H9 (cell line): ENCODE measurements around the gene SCP2. TPM values are rescaled to one million over a fixed set of nuclear protein-coding genes. Genes with fewer than 3 reads are reported as not detected.
A peak's percentile ranks its signal among the peaks of the same experiment; 100 is the strongest.

ENCODE experiments used
- DNase-seq: peaks from one replicate; pipeline ENCODE4 v3.0.0-alpha.2; 2017
- H2AFZ ChIP-seq: one replicate; pipeline ENCODE4 v1.6.1; 2013; ENCODE audit warnings: mild to moderate bottlenecking, low read length, control low read depth, moderate library complexity
- H2AK5ac ChIP-seq: 2 replicates; pipeline ENCODE4 v1.6.1; 2013; ENCODE audit warnings: low read length, control low read depth, mixed read lengths; ENCODE audit not compliant: insufficient read length
- H2BK120ac ChIP-seq: one replicate; pipeline ENCODE4 v1.6.1; 2013; ENCODE audit warnings: low read depth, mild to moderate bottlenecking, low read length, control low read depth, inconsistent platforms; ENCODE audit not compliant: poor library complexity, severe bottlenecking
- H2BK12ac ChIP-seq: 2 replicates; pipeline ENCODE4 v1.6.1; 2013; ENCODE audit warnings: low read length, control low read depth, mixed read lengths, low read depth; ENCODE audit not compliant: insufficient read length
- H2BK15ac ChIP-seq: 2 replicates; pipeline ENCODE4 v1.6.1; 2013; ENCODE audit warnings: low read depth, low read length, control low read depth
- H2BK20ac ChIP-seq: one replicate; pipeline ENCODE4 v1.6.1; 2013; ENCODE audit warnings: low read depth, mild to moderate bottlenecking, low read length, control low read depth, inconsistent platforms; ENCODE audit not compliant: poor library complexity, severe bottlenecking
- H2BK5ac ChIP-seq: 2 replicates; pipeline ENCODE4 v1.6.1; 2013; ENCODE audit warnings: low read length, control low read depth, mixed read lengths; ENCODE audit not compliant: insufficient read length
- H3K14ac ChIP-seq: 2 replicates; pipeline ENCODE4 v1.6.1; 2013; ENCODE audit warnings: low read length, control low read depth; ENCODE audit not compliant: insufficient read depth
- H3K18ac ChIP-seq: 2 replicates; pipeline ENCODE4 v1.6.1; 2013; ENCODE audit warnings: low read depth, mild to moderate bottlenecking, mixed read lengths, low read length, control low read depth; ENCODE audit not compliant: insufficient read length
- H3K23ac ChIP-seq: 2 replicates; pipeline ENCODE4 v1.6.1; 2013; ENCODE audit warnings: low read length, control low read depth, mixed read lengths, low read depth; ENCODE audit not compliant: insufficient read length
- H3K23me2 ChIP-seq: 2 replicates; pipeline ENCODE4 v1.6.1; 2013; ENCODE audit warnings: low read depth, mild to moderate bottlenecking, mixed read lengths, low read length, control low read depth; ENCODE audit not compliant: insufficient read length, poor library complexity, severe bottlenecking
- H3K27ac ChIP-seq: 2 replicates; pipeline ENCODE4 v1.5.1; 2013; ENCODE audit warnings: low read length, control low read depth, mixed read lengths, low read depth; ENCODE audit not compliant: insufficient read length
- H3K27me3 ChIP-seq: 2 replicates; pipeline ENCODE4 v1.6.1; 2013; ENCODE audit warnings: low read length, control low read depth, inconsistent platforms; ENCODE audit not compliant: insufficient read depth
- H3K4ac ChIP-seq: 2 replicates; pipeline ENCODE4 v1.6.1; 2013; ENCODE audit warnings: low read depth, mild to moderate bottlenecking, control low read depth, inconsistent platforms, low read length, moderate library complexity
- H3K4me1 ChIP-seq: 2 replicates; pipeline ENCODE4 v1.6.1; 2013; ENCODE audit warnings: low read length, control low read depth, inconsistent platforms; ENCODE audit not compliant: insufficient read depth
- H3K4me2 ChIP-seq: 2 replicates; pipeline ENCODE4 v1.6.1; 2013; ENCODE audit warnings: low read length, control low read depth, mixed read lengths; ENCODE audit not compliant: insufficient read length, insufficient read depth
- H3K56ac ChIP-seq: 2 replicates; pipeline ENCODE4 v1.6.1; 2013; ENCODE audit warnings: low read depth, mild to moderate bottlenecking, mixed read lengths, low read length, control low read depth; ENCODE audit not compliant: insufficient read length
- H3K79me1 ChIP-seq: 2 replicates; pipeline ENCODE4 v1.6.1; 2013; ENCODE audit warnings: low read depth, mild to moderate bottlenecking, moderate library complexity, low read length, control low read depth, inconsistent platforms; ENCODE audit not compliant: insufficient read depth, poor library complexity, severe bottlenecking
- H3K79me2 ChIP-seq: 2 replicates; pipeline ENCODE4 v1.6.1; 2013; ENCODE audit warnings: low read length, control low read depth, inconsistent platforms; ENCODE audit not compliant: insufficient read depth
- H3K9ac ChIP-seq: 2 replicates; pipeline ENCODE4 v1.6.1; 2013; ENCODE audit warnings: low read length, control low read depth, mixed read lengths; ENCODE audit not compliant: insufficient read length; ENCODE audit errors: extremely low read depth
- H3K9me3 ChIP-seq: one replicate; pipeline ENCODE4 v1.6.1; 2013; ENCODE audit warnings: low read depth, low read length, inconsistent platforms; ENCODE audit not compliant: control insufficient read depth
- H3T11ph ChIP-seq: one replicate; pipeline ENCODE4 v1.6.1; 2013; ENCODE audit warnings: mild to moderate bottlenecking, low read length, control low read depth, inconsistent platforms
- H4K20me1 ChIP-seq: one replicate; pipeline ENCODE4 v1.6.1; 2013; ENCODE audit not compliant: control insufficient read depth, insufficient read length, insufficient read depth
- H4K5ac ChIP-seq: 2 replicates; pipeline ENCODE4 v1.6.1; 2013; ENCODE audit warnings: low read depth, mild to moderate bottlenecking, mixed read lengths, low read length, control low read depth; ENCODE audit not compliant: insufficient read length
- H4K8ac ChIP-seq: replicated peaks from 2 replicates; pipeline ENCODE4 v1.6.1; 2013; ENCODE audit warnings: low read length, control low read depth, mixed read lengths, low read depth; ENCODE audit not compliant: insufficient read length
- H4K91ac ChIP-seq: 2 replicates; pipeline ENCODE4 v1.6.1; 2013; ENCODE audit warnings: low read depth, mild to moderate bottlenecking, moderate library complexity, mixed read lengths, low read length, control low read depth; ENCODE audit not compliant: insufficient read length
- H3K27ac Mint-ChIP-seq, 3 experiments: 2 replicates in 2 of 3; 3 replicates in 1 of 3; pipeline ENCODE4 v1.8.0; 2020 to 2021; ENCODE audit warnings: mixed read lengths in 3 of 3, mild to moderate bottlenecking in 1 of 3, moderate library complexity in 1 of 3
- H3K27me3 Mint-ChIP-seq: 2 replicates; pipeline ENCODE4 v1.8.0; 2021; ENCODE audit warnings: low read depth, mild to moderate bottlenecking, moderate library complexity, mixed read lengths
- H3K36me3 Mint-ChIP-seq, 3 experiments: 2 replicates in 2 of 3; 3 replicates in 1 of 3; pipeline ENCODE4 v1.8.0; 2020 to 2021; ENCODE audit warnings: low read depth in 3 of 3, mixed read lengths in 3 of 3; ENCODE audit not compliant: insufficient read depth in 1 of 3
- H3K4me1 Mint-ChIP-seq, 2 experiments: 2 replicates each; pipeline ENCODE4 v1.8.0; 2020; ENCODE audit warnings: mixed read lengths in 2 of 2
- H3K4me3 Mint-ChIP-seq, 2 experiments: 2 replicates in 1 of 2; 3 replicates in 1 of 2; pipeline ENCODE4 v1.8.0; 2020 to 2021; ENCODE audit warnings: mild to moderate bottlenecking in 2 of 2, mixed read lengths in 2 of 2, moderate library complexity in 1 of 2
- H3K9me3 Mint-ChIP-seq, 2 experiments: 2 replicates in 1 of 2; 3 replicates in 1 of 2; pipeline ENCODE4 v1.8.0; 2020; ENCODE audit warnings: mild to moderate bottlenecking in 2 of 2, mixed read lengths in 2 of 2, moderate library complexity in 1 of 2
- CTCF ChIP-seq: fragments of 200-600 bp; sonication (generic); conservative IDR thresholded peaks from 3 replicates; pipeline ENCODE4 v1.8.0; 2021; ENCODE audit warnings: antibody characterized with exemption, mild to moderate bottlenecking
- WGBS: extraction: QIAGEN DNeasy Blood & Tissue Kit; methylation state at CpG from one replicate; pipeline ENCODE4 v1.1.7; 2013; ENCODE audit warnings: missing lambda C conversion rate, low lambda C conversion rate, mixed read lengths; ENCODE audit not compliant: insufficient read length; ENCODE audit errors: extremely low coverage; 5-methylcytosine and 5-hydroxymethylcytosine counted together
- total RNA-seq: library from RNA; stranded (reverse); gene quantifications from 2 replicates; pipeline ENCODE4 v1.2.1, GENCODE V29; 2021

The SCP2 gene
- total RNA-seq, 1 experiment from 2014 or later = 48.8 TPM

GRCh38 chr1:52916241-52916975 is 10.7 kb upstream of the SCP2 start:
- Histone ChIP-seq H3K4me2 (no peak overlapping the region), H3K23me2 (no peaks in the 10 kb centered on the region), H4K20me1 (no peaks in the 10 kb centered on the region), H2AK5ac (no peak overlapping the region), H4K8ac (no peak overlapping the region), H3K9ac (no peak overlapping the region), H3K27me3 (peaks cover 4% of the 10 kb centered on the region; the same call in 1 of the 2 replicates), H3K56ac (no peak overlapping the region), H3K79me2 (no peaks in the 10 kb centered on the region), H3K4ac (no peak overlapping the region), H3K79me1 (no peaks in the 10 kb centered on the region), H3K18ac (no peak overlapping the region), H2BK12ac (no peak overlapping the region), H3K4me1 (no peaks in the 10 kb centered on the region; the same call in 1 of the 2 replicates), H2AFZ (no peak overlapping the region), H3K14ac (no peak overlapping the region), H4K91ac (no peak overlapping the region), H3K23ac (no peak overlapping the region), H3K27ac (no peak overlapping the region), H3K9me3 (no peaks in the 10 kb centered on the region), H2BK15ac (no peak overlapping the region), H4K5ac (no peak overlapping the region), H2BK120ac (no peak overlapping the region), H2BK20ac (no peak overlapping the region), H2BK5ac (no peak overlapping the region), H3T11ph (no peak overlapping the region)
- peaks cover 0 to 9% (median 5%) of the 10 kb centered on the region in 3 experiments; a peak in 3 of 7 replicates for H3K36me3 Mint-ChIP-seq
- no CpG with 5 or more reads among the region's 10 CpGs for WGBS
- peaks cover 22% of the 10 kb centered on the region for H3K27me3 Mint-ChIP-seq
- peaks cover 5 to 6% of the 10 kb centered on the region in 2 experiments; a peak in 3 of 5 replicates for H3K9me3 Mint-ChIP-seq
- peak overlapping the region in 1 of 3 experiments; percentile 3; a peak in 1 of 7 replicates for H3K27ac Mint-ChIP-seq
- TF ChIP-seq CTCF = no peak
- H3K4me1 Mint-ChIP-seq = peaks cover 0 to 10% of the 10 kb centered on the region in 2 experiments
- DNase-seq = no peak
- no peak overlapping the region for H3K4me3 Mint-ChIP-seq
